ENCODE results near the gene CASP2.
A peak's percentile ranks its signal among the peaks of the same experiment; 100 is the strongest.

CASP2 gene

DNA sequence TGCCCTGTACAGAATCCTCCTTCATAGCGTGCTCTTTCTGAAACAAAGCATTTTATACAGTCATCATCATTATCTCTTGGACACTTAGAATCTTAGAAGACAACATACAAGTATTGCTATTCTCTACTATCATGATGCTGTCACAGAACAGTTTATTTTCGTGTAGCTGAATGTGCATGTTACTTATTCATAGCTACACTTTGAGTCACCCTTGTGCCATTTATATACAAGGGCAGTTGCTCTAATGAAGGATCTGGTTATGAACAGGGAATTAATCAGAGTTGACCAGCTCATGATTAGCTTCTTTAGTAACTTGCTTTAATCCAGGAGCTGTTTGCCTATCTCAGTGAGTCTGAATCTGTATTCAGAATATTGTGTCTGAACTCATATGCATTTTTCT is 11.2 kb downstream of the CASP2 start:
- Mint-ChIP-seq H3K27ac (peak overlapping the region; percentile 28), H3K4me3 (no peak overlapping the region), H3K27me3 (no peaks in the 10 kb centered on the region), H3K4me1 (ENCODE audit: low read depth) (peaks cover 36% of the 10 kb centered on the region), H3K36me3 (ENCODE audit: low read depth) (peaks cover 93% of the 10 kb centered on the region), H3K9me3 (no peaks in the 10 kb centered on the region)

- Mint-ChIP-seq H3K27ac (no peak overlapping the region), H3K27me3 (no peaks in the 10 kb centered on the region), H3K4me1 (ENCODE audit: low read depth) (peaks cover 34% of the 10 kb centered on the region), H3K4me3 (no peak overlapping the region), H3K36me3 (ENCODE audit: low read depth) (peaks cover 93% of the 10 kb centered on the region), H3K9me3 (no peaks in the 10 kb centered on the region)
These were observed 11.7 kb downstream of the CASP2 start for GRCh38 chr7:143299840-143300239.

GRCh38 chr7:143300959-143301935 is 13.1 kb downstream of the CASP2 start:
- Mint-ChIP-seq H3K4me3 (no peak overlapping the region), H3K9me3 (no peaks in the 10 kb centered on the region), H3K4me1 (ENCODE audit: low read depth) (peaks cover 33% of the 10 kb centered on the region), H3K36me3 (ENCODE audit: low read depth) (peaks cover 91% of the 10 kb centered on the region), H3K27ac (no peak overlapping the region), H3K27me3 (no peaks in the 10 kb centered on the region)

- Mint-ChIP-seq H3K36me3 (ENCODE audit: low read depth) (peaks cover 92% of the 10 kb centered on the region), H3K27me3 (no peaks in the 10 kb centered on the region), H3K4me1 (ENCODE audit: low read depth) (peaks cover 35% of the 10 kb centered on the region), H3K9me3 (no peaks in the 10 kb centered on the region), H3K4me3 (no peak overlapping the region), H3K27ac (no peak overlapping the region)
These were observed 15.6 kb downstream of the CASP2 start for GRCh38 chr7:143303733-143304132.

DNA sequence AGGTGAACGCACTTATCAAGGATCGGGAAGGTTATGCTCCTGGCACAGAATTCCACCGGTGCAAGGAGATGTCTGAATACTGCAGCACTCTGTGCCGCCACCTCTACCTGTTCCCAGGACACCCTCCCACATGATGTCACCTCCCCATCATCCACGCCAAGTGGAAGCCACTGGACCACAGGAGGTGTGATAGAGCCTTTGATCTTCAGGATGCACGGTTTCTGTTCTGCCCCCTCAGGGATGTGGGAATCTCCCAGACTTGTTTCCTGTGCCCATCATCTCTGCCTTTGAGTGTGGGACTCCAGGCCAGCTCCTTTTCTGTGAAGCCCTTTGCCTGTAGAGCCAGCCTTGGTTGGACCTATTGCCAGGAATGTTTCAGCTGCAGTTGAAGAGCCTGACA is 16.8 kb downstream of the CASP2 start:
- peaks cover 36% of the 10 kb centered on the region for H3K4me1 Mint-ChIP-seq (ENCODE audit: low read depth)
- no peaks in the 10 kb centered on the region for H3K27me3 Mint-ChIP-seq
- H3K4me3 Mint-ChIP-seq, result no peak overlapping the region
- peaks cover 91% of the 10 kb centered on the region for H3K36me3 Mint-ChIP-seq (ENCODE audit: low read depth)
- peak overlapping the region; percentile 56 for H3K27ac Mint-ChIP-seq
- H3K9me3 Mint-ChIP-seq, result no peaks in the 10 kb centered on the region

DNA sequence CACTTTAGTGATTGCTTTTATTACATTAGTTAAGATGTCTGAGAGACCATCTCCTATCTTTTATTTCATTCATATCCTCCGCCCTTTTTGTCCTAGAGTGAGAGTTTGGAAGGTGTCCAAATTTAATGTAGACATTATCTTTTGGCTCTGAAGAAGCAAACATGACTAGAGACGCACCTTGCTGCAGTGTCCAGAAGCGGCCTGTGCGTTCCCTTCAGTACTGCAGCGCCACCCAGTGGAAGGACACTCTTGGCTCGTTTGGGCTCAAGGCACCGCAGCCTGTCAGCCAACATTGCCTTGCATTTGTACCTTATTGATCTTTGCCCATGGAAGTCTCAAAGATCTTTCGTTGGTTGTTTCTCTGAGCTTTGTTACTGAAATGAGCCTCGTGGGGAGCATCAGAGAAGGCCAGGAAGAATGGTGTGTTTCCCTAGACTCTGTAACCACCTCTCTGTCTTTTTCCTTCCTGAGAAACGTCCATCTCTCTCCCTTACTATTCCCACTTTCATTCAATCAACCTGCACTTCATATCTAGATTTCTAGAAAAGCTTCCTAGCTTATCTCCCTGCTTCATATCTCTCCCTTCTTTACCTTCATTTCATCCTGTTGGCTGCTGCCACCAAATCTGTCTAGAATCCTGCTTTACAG is 17.4 kb downstream of the CASP2 start:
- H3K4me1 Mint-ChIP-seq (ENCODE audit: low read depth), result peaks cover 42% of the 10 kb centered on the region
- H3K9me3 Mint-ChIP-seq, result no peaks in the 10 kb centered on the region
- H3K27ac Mint-ChIP-seq, result peak overlapping the region; percentile 1
- H3K4me3 Mint-ChIP-seq, result no peak overlapping the region
- H3K27me3 Mint-ChIP-seq, result no peaks in the 10 kb centered on the region
- peaks cover 86% of the 10 kb centered on the region for H3K36me3 Mint-ChIP-seq (ENCODE audit: low read depth)

DNA sequence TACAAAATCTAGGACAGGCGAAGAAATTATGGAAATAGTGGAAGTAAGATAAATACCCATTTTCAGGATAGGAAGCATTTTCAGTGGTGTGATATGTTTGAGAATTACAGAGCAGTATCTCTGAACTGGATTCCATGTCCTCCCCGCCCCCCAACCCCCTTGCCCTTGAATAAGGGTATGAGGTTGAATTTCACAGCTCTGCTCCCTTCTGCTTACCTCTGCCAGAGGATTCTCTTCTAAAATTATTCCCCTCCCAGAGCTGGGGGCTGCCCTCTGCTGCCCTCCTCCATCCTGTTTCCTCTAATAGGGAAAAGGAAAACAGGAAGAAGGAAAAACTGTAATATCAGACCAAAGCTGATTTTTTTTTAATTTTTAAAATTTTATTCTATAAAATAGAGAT is 20.5 kb downstream of the CASP2 start:
- Mint-ChIP-seq H3K36me3 (ENCODE audit: low read depth) (peaks cover 58% of the 10 kb centered on the region), H3K4me3 (no peak overlapping the region), H3K9me3 (no peaks in the 10 kb centered on the region), H3K27me3 (no peaks in the 10 kb centered on the region), H3K27ac (no peak overlapping the region), H3K4me1 (ENCODE audit: low read depth) (peaks cover 45% of the 10 kb centered on the region)

- H3K27ac Mint-ChIP-seq, result no peak overlapping the region
- H3K9me3 Mint-ChIP-seq, result no peaks in the 10 kb centered on the region
These were observed 26.0 kb downstream of the CASP2 start for GRCh38 chr7:143314127-143314526.

GRCh38 chr7:143315776-143316175 is 27.6 kb downstream of the CASP2 start, which contains the start of gene CLCN1:
TSS of gene CLCN1 (plus strand) at chr7:143316111. CDS start at chr7:143316213, 102 bp downstream.
- H3K4me1 Mint-ChIP-seq (ENCODE audit: low read depth), result peaks cover 5% of the 10 kb centered on the region
- H3K4me3 Mint-ChIP-seq, result no peak within 1 kb of the TSS
- H3K9me3 Mint-ChIP-seq, result no peaks in the 10 kb centered on the region
- H3K27me3 Mint-ChIP-seq, result no peaks in the 10 kb centered on the region
- H3K36me3 Mint-ChIP-seq (ENCODE audit: low read depth), result no peaks in the 10 kb centered on the region
- H3K27ac Mint-ChIP-seq, result no peak within 1 kb of the TSS

More at GRCh38 chr7:143314127-143314526, 26.0 kb downstream of the CASP2 start:
- Mint-ChIP-seq H3K4me1 (ENCODE audit: low read depth) (peaks cover 20% of the 10 kb centered on the region), H3K27me3 (no peaks in the 10 kb centered on the region), H3K36me3 (ENCODE audit: low read depth) (peaks cover 9% of the 10 kb centered on the region), H3K4me3 (no peak overlapping the region)

DNA sequence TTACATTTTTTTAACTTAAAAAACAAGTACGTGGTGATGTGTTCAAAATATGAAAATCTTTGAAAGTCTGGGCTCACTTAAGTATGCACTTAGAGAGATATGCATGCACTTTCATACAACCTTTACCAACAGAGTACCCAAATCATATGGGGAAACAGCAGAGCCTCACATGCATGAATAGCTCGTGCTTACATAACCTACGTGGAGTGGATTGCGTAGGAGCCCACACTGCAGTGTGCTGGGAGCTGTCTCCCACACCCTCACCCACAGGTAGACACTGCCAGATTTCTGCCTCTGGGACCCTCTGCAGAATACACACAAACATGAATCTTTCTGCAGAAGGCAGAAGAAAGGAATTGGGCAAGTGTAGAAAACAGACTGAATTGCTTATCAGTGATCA is 28.3 kb downstream of the CASP2 start:
- Mint-ChIP-seq H3K4me1 (ENCODE audit: low read depth) (no peaks in the 10 kb centered on the region), H3K27ac (no peak overlapping the region), H3K36me3 (ENCODE audit: low read depth) (no peaks in the 10 kb centered on the region), H3K4me3 (no peak overlapping the region), H3K9me3 (no peaks in the 10 kb centered on the region), H3K27me3 (no peaks in the 10 kb centered on the region)

DNA sequence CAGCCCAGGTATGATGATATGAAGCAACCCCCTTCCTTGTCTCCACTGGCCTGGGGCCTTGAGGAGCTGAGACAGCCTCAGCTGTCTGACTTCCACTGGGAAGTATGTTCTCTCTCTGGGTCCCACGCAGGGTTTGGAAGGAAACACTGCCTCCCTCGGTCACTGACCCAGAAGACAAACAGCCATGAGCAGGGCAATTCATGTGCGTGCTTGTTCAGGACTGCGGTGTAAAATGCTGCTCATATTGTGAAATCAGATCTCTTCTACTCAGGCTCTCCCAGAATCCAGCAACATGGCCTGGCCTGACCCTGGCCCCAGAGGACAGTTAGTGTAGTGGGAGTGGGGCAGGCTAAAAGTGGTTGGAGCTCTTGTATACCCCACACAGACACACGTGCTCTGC is 30.5 kb downstream of the CASP2 start:
- no peaks in the 10 kb centered on the region for H3K9me3 Mint-ChIP-seq

DNA sequence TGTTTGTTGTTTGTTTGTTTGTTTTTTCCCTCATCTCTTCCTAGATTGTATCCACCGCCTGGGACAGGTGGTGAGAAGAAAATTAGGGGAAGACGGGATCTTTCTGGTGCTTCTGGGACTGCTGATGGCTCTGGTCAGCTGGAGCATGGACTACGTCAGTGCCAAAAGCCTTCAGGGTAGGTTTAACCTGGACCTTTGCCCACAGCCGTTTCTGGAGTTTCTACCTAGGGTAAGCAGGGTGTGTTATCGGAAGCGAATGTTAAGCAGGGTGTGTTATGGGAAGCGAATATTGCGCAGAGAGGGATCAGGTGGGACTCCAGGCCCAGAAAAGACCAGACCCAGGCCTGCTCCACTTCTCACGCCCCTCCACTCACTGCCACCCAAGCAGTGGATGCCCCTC is 32.5 kb downstream of the CASP2 start:
- Mint-ChIP-seq H3K9me3 (no peaks in the 10 kb centered on the region), H3K27me3 (no peaks in the 10 kb centered on the region), H3K27ac (no peak overlapping the region), H3K36me3 (ENCODE audit: low read depth) (no peaks in the 10 kb centered on the region), H3K4me1 (ENCODE audit: low read depth) (peaks cover 7% of the 10 kb centered on the region), H3K4me3 (no peak overlapping the region)

More for the DNA sequence above, 30.5 kb downstream of the CASP2 start:
- Mint-ChIP-seq H3K4me1 (ENCODE audit: low read depth) (no peaks in the 10 kb centered on the region), H3K27me3 (no peaks in the 10 kb centered on the region), H3K27ac (no peak overlapping the region), H3K4me3 (no peak overlapping the region), H3K36me3 (ENCODE audit: low read depth) (no peaks in the 10 kb centered on the region)

DNA sequence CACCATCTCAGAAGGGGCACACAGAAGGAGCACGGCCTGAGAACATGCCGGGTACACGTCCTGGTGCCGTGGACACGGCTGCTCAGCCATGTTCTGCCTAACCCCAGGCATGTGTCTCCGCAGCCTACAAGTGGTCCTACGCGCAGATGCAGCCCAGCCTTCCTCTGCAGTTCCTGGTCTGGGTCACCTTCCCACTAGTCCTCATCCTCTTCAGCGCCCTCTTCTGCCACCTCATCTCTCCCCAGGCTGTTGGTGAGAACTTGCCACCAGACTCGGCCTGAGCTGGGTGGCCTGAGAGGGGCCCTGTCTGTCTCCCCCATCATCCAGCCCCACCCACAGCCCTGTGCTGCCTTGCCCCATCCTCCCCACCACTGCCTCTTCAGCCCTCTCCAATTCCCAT is 33.1 kb downstream of the CASP2 start:
- H3K4me3 Mint-ChIP-seq, result no peak overlapping the region
- peaks cover 8% of the 10 kb centered on the region for H3K4me1 Mint-ChIP-seq (ENCODE audit: low read depth)
- no peak overlapping the region for H3K27ac Mint-ChIP-seq
- H3K36me3 Mint-ChIP-seq (ENCODE audit: low read depth), result no peaks in the 10 kb centered on the region
- H3K27me3 Mint-ChIP-seq, result no peaks in the 10 kb centered on the region
- no peaks in the 10 kb centered on the region for H3K9me3 Mint-ChIP-seq

- Mint-ChIP-seq H3K36me3 (ENCODE audit: low read depth) (no peaks in the 10 kb centered on the region), H3K4me1 (ENCODE audit: low read depth) (peaks cover 8% of the 10 kb centered on the region), H3K27me3 (no peaks in the 10 kb centered on the region), H3K4me3 (no peak overlapping the region), H3K27ac (no peak overlapping the region), H3K9me3 (no peaks in the 10 kb centered on the region)
These were observed 33.6 kb downstream of the CASP2 start for GRCh38 chr7:143321734-143322133.

Measured in stimulated activated naive CD8-positive, alpha-beta T cell treated with anti-CD3 and anti-CD28 coated beads, Interleukin-15, Interleukin-2, amounts not matched to agents 100 ng/mL and 50 ng/mL, for 24 hours (primary cell).